Osteoblast (primary cell): ENCODE measurements around the gene SYCP3. TPM values are rescaled to one million over a fixed set of nuclear protein-coding genes. Genes with fewer than 3 reads are reported as not detected.

ENCODE experiments used
- DNase-seq: peaks from one replicate; pipeline ENCODE4 v3.0.0; 2011; ENCODE audit warnings: low spot score, mixed read lengths; ENCODE audit not compliant: insufficient read length; ENCODE audit errors: missing footprints
- H2AFZ ChIP-seq: 2 replicates; pipeline ENCODE4 v1.6.0; 2011; ENCODE audit warnings: mild to moderate bottlenecking, low read length
- H3K27ac ChIP-seq: 2 replicates; pipeline ENCODE4 v1.5.1; 2011; ENCODE audit warnings: mild to moderate bottlenecking, low read depth, low read length, moderate library complexity
- H3K27me3 ChIP-seq: 2 replicates; pipeline ENCODE4 v1.6.0; 2012; ENCODE audit warnings: mild to moderate bottlenecking, control low read depth, inconsistent platforms, low read length, moderate library complexity; ENCODE audit not compliant: insufficient read depth
- H3K36me3 ChIP-seq: 2 replicates; pipeline ENCODE4 v1.5.1; 2011; ENCODE audit warnings: mild to moderate bottlenecking, low read length, control low read depth, moderate library complexity; ENCODE audit not compliant: insufficient read depth
- H3K4me1 ChIP-seq: 2 replicates; pipeline ENCODE4 v1.5.1; 2011; ENCODE audit warnings: mild to moderate bottlenecking, low read length, control low read depth, moderate library complexity; ENCODE audit not compliant: insufficient read depth
- H3K4me2 ChIP-seq: 2 replicates; pipeline ENCODE4 v1.6.0; 2011; ENCODE audit warnings: mild to moderate bottlenecking, low read length; ENCODE audit not compliant: insufficient read depth
- H3K4me3 ChIP-seq: fragments of 200-600 bp; sonication (generic); 3 replicates; pipeline ENCODE4 v1.5.1; 2012; ENCODE audit warnings: mild to moderate bottlenecking, low read length, inconsistent platforms; ENCODE audit not compliant: insufficient read depth
- H3K79me2 ChIP-seq: 2 replicates; pipeline ENCODE4 v1.6.0; 2012; ENCODE audit warnings: mild to moderate bottlenecking, low read length, control low read depth, inconsistent platforms; ENCODE audit not compliant: insufficient read depth
- H3K9me3 ChIP-seq: 2 replicates; pipeline ENCODE4 v1.5.1; 2011; ENCODE audit warnings: low read depth, low read length, control low read depth
- H4K20me1 ChIP-seq: 2 replicates; pipeline ENCODE4 v1.6.0; 2012; ENCODE audit warnings: mild to moderate bottlenecking, low read length, control low read depth; ENCODE audit not compliant: insufficient read depth
- small RNA-seq: library from RNA; depleted of rRNA; stranded (forward); fragments of <200 nt; gene quantifications from one replicate; pipeline ENCODE3, GENCODE V24; 2012
- total RNA-seq: library from RNA; depleted of rRNA; stranded (reverse); fragments of >200 nt; gene quantifications from 2 replicates; pipeline ENCODE4 v1.2.3, GENCODE V29; 2012
- TF ChIP-seq, protein P1 (sequence below): IDR thresholded peaks from 2 replicates; pipeline ENCODE4 v1.5.1; 2011; ENCODE audit warnings: mild to moderate bottlenecking, low read depth, low read length, moderate library complexity; ENCODE audit errors: extremely low read depth

Gene SYCP3
- total RNA-seq, 1 donor = 0.72 TPM

DNA sequence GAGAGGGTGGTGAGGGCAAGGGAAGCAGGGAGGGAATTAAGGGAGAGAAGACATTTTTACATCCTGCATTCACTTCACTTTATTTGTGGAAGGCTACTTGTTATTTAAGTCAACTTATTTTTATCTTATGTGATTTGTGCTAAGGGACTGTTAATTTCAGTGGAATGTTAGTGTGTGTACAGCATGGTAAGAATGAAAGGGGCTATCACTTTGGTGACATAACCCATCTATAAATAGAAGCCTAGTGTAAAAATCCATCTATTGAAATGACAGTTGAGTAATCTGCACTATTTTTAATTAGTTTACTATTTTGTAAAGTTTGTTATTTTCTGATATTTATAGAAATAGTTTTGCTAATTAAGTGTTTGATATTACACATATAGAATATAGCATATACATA lies 58.6 kb downstream of the SYCP3 start:
- Histone ChIP-seq H3K4me3 (no peak overlapping the region), H3K79me2 (no peaks in the 10 kb centered on the region), H3K4me1 (no peaks in the 10 kb centered on the region), H3K36me3 (no peaks in the 10 kb centered on the region), H3K27ac (no peak overlapping the region), H2AFZ (no peak overlapping the region), H3K4me2 (no peak overlapping the region), H3K27me3 (peaks cover 3% of the 10 kb centered on the region), H3K9me3 (no peaks in the 10 kb centered on the region), H4K20me1 (no peaks in the 10 kb centered on the region)
- DNase-seq = no peak
- TF ChIP-seq, protein P1, sequence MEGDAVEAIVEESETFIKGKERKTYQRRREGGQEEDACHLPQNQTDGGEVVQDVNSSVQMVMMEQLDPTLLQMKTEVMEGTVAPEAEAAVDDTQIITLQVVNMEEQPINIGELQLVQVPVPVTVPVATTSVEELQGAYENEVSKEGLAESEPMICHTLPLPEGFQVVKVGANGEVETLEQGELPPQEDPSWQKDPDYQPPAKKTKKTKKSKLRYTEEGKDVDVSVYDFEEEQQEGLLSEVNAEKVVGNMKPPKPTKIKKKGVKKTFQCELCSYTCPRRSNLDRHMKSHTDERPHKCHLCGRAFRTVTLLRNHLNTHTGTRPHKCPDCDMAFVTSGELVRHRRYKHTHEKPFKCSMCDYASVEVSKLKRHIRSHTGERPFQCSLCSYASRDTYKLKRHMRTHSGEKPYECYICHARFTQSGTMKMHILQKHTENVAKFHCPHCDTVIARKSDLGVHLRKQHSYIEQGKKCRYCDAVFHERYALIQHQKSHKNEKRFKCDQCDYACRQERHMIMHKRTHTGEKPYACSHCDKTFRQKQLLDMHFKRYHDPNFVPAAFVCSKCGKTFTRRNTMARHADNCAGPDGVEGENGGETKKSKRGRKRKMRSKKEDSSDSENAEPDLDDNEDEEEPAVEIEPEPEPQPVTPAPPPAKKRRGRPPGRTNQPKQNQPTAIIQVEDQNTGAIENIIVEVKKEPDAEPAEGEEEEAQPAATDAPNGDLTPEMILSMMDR = no peak

DNA sequence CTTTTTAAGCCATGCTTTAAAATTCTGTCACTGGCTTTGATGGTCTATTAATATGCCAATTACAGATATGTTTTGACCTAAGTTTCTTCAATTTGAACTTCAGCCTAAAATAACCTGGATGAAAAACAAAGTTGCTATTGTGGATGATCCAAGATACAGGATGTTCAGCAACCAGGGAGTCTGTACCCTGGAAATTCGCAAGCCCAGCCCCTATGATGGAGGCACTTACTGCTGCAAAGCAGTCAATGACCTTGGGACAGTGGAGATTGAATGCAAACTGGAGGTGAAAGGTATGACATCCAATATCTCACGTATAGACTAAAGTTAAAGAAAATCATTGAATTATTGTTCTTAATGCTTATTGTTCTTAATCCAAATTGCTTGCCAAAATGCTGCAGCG lies 59.0 kb downstream of the SYCP3 start:
- TF ChIP-seq, protein P1 = no peak
- no peak overlapping the region for H3K27ac ChIP-seq
- no peaks in the 10 kb centered on the region for H3K36me3 ChIP-seq
- H4K20me1 ChIP-seq = no peaks in the 10 kb centered on the region
- no peak for DNase-seq
- H3K9me3 ChIP-seq = no peaks in the 10 kb centered on the region
- H3K4me1 ChIP-seq = no peaks in the 10 kb centered on the region
- H3K27me3 ChIP-seq = peaks cover 3% of the 10 kb centered on the region
- H3K79me2 ChIP-seq = no peaks in the 10 kb centered on the region
- no peak overlapping the region for H3K4me2 ChIP-seq
- H3K4me3 ChIP-seq = no peak overlapping the region
- no peak overlapping the region for H2AFZ ChIP-seq

Small RNA genes lying within 50 kb of the gene (small RNA-seq; reads per million reads assigned to genes)
- gene RNA5SP368 (not detected), gene RNU6-101P (not detected), gene RNY1P16 (not detected)

Other genes starting within 250 kb of the SYCP3 start
- gene MYBPC1, start 144.5 kb downstream of the SYCP3 start, total RNA-seq = not detected in 2 replicates
- 24.6 and 32.7 TPM in 2 replicates for gene CHPT1, start 41.8 kb downstream of the SYCP3 start, total RNA-seq
- gene GNPTAB, start 91.5 kb upstream of the SYCP3 start, total RNA-seq = 93.0 and 93.1 TPM in 2 replicates
- 141 and 150 TPM in 2 replicates for gene DRAM1, start 138.1 kb upstream of the SYCP3 start, total RNA-seq